Activated CD8-positive, alpha-beta memory T cell treated with anti-CD3 and anti-CD28 coated beads, Interleukin-2, amount 50 U/mL, for 24 hours (primary cell): ENCODE data around the gene TBC1D32.
"Not testable (repeated sequence)": the region's sequence is repeated elsewhere in the genome, so short reads cannot be mapped to it uniquely, and the experiment has no call there.

Source experiments
- DNase-seq: peaks from one replicate; pipeline ENCODE4 v3.0.0-alpha.2; 2020; ENCODE audit errors: extremely low read depth

The TBC1D32 gene

DNA sequence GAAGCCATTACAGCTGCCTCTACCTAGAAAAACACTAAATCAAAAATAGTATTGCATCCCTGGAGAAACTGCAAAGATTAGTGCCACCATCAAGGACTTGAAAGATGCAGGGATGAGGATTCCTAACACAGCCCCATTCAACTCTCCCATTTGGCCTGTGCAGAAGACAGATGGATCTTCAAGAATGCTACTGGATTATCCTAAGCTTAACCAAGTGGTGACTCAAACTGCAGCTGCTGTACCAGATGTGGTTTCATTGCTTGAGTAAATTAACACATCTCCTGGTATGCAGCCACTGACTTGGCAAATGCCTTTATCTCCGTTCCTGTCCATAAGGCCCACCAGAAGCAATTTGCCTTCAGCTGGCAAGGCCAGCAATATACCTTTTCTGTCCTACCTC is 117.4 kb downstream of the TBC1D32 start:
- DNase-seq: no peak

- DNase-seq: not testable (repeated sequence)
Measured at GRCh38 chr6:121213341-121213740, 120.9 kb downstream of the TBC1D32 start.

DNA sequence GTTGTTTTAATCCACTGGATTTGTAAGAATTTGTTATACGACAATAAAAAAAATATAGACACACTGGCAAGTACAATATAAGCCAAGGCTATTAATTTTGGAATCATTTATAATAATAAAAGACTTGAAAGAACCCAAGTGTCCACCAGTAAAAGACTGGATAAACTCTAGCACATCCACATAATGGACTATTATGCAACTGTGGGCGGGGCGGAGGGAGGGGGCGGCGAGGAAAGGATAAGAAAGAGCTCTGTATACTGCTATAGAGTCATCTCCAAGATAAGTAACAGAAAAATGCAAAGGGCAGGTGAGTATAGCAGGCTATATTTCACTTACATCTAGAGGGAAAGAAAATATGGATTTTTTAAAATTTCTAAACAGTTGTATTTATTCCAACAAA is 123.3 kb downstream of the TBC1D32 start:
- no peak for DNase-seq

GRCh38 chr6:121205569-121205968 is 128.7 kb downstream of the TBC1D32 start:
- DNase-seq: no peak

- no peak for DNase-seq
Measured at GRCh38 chr6:121201105-121201504, 133.2 kb downstream of the TBC1D32 start.

DNA sequence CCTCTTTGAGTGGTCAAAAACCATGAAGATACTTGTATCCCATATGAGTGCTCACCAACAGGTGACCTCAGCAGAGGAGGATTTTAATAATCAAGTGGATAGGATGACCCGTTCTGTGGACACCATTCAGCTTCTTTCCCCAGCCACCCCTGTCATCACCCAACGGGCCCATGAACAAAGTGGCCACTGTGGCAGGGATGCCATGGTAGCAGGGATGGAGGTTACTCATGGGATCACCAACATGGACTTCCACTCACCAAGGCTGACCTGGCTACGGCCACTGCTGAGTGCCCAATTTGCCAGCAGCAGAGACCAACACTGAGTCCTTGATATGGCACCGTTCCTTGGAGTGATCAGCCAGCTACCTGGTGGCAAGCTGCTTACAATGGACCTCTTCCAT is 138.2 kb downstream of the TBC1D32 start:
- DNase-seq: not testable (repeated sequence)

DNA sequence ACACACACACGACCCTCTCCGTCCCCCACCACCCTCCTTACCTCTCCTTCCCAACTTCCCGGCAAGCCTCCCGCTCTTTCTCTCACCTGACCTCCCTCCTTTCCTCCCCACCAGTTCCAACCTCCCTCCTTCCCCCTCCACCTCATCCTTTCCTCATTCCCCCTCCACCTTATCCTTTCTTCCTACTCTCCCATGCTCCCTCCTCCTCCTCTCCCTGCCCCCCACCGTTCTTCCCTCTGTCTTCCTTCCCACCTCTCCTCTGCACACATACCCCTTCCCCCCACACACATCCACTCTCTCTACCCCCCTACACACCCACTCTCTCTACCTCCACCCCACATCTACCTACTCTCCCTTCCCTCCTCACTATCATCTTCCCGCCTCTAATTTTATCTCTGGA is 144.2 kb downstream of the TBC1D32 start:
- DNase-seq: no peak

DNA sequence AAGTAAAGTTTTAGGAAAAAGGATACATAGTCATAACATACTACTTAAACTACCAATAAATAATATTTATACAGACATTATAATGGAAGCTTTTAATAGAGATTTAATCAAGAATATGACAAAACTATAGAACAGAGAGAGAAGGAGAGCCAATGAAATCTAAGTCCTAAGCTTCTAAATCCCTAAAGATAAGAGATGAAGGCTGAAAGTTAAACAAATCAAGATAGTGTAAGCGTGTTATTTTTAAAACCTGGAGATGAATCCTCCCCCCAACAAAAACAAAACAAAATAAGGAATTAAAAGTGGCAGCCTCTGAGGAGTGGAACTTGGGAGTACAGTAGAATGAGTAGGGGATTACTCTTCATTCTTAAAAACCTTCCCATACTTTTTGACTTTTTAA is 145.9 kb downstream of the TBC1D32 start:
- no peak for DNase-seq

DNA sequence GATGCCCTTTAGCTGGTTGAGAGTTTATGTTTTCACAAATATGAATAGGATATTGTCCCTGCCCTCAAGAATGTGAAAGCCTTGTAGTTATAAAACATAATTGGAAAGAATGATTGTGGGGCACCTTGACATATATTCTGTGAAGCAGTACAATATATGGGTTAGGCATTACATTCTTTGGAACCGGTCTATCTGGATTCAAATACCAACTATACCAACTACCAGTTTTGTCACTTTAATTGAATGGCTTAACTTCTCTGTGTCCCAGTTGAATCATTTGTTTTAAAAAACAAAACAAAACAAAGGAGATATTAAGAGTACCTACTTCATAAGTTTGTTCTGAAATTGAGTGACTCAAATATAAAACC is 146.5 kb downstream of the TBC1D32 start:
- no peak for DNase-seq

DNA sequence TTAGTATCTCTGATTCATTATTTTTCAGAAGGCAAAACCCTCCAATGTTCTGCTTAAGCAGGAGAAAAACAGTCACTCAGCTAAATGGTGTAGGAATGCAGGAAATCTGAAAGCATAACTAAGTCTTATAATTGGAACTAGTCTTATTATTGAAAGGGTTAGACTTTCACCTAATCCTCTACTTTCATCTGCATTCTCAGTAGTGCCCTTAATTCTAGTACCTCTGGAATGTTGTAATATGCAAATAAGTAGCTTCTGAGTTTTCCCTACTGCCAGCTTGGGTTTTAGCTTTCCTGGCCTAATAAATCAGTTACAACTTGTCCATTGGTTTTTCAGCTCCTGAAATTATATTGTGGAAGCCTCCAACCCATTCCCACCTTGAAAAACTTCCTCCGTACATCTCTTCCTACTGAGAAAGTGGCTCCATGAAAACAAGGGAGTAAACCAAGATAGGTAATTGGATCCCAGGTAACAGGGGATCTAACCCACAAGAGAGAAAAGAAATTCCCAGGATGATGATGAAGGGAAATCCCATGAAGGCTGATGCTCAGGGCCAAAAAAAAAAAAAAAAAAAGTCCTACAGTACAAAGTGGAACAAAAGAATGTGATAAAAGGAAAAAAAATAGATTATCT is 147.0 kb downstream of the TBC1D32 start:
- DNase-seq: no peak

DNA sequence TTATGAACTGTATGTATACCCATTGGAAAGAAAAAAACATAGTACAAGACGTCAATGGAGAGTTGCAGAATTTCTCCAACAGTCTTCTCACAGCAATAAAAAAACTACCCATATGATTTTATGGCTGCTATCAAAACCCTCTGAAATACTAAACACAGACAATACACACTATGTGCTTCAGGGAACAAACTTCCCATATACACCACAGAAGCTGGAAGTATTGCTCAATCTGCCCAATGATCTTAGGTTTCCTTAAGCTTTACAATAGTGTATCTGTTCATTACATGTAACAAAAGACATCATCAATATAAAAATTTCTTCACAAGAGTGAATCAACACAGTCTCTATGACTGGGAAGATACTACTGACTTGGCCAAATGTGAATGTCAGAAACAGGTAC is 150.5 kb downstream of the TBC1D32 start:
- no peak for DNase-seq

DNA sequence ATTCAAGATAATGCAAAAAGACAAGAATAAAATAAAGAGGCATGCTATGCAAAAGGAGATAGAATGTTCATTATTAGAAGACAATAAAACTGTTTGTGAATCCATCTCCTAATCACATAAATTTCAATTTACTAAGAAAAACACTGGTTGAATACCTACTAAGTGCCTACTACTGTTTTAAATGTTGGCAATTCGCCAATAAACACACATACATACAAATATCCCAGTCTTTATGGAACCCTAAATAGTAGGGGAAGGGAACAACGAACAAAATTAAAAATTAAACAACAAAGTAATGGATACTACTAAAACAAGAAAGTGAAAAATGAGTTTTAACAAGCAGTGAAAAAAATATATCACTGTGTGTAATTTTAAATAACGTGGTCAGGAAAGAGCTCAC is 158.5 kb downstream of the TBC1D32 start:
- DNase-seq: no peak

GRCh38 chr6:121172451-121172850 is 161.8 kb downstream of the TBC1D32 start:
- DNase-seq: not testable (repeated sequence)

DNA sequence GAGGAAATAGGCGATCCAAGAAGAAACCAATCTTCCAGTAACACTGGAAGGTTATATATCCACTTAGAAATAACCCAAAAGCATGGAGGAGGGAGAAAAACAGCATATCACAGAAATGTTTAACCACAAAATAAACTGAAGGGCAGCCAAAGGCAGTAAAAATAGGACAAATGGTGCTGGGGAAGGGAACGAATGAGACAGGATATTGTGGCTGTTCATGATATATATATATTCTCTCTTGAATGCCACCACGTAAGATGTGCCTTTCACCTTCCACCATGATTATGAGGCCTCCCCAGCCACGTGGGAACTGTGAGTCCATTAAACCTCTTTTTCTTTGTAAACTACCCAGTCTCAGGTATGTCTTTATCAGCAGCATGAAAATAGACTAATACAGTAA is 162.4 kb downstream of the TBC1D32 start:
- DNase-seq: no peak

DNA sequence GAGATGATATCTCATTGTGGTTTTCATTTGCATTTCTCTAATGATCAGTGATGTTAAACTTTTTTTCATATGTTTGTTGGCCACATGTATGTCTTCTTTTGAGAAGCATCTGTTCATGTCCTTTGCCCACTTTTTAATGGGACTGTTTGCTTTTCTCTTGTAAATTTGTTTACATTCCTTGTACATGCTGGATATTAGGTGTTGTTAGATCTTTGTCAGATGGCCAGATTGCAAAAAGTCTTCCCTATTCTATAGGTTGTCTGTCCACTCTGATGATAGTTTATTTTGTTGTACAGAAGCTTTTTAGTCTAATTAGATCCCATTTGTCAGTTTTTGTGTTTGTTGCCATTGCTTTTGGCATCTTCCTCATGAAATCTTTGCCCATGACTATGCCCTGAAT is 172.4 kb downstream of the TBC1D32 start:
- DNase-seq: no peak

GRCh38 chr6:121160276-121160675 is 174.0 kb downstream of the TBC1D32 start:
- no peak for DNase-seq

GRCh38 chr6:121158891-121159290 is 175.4 kb downstream of the TBC1D32 start:
- DNase-seq: no peak

- no peak for DNase-seq
Measured at GRCh38 chr6:121158438-121158837, 175.8 kb downstream of the TBC1D32 start.

DNA sequence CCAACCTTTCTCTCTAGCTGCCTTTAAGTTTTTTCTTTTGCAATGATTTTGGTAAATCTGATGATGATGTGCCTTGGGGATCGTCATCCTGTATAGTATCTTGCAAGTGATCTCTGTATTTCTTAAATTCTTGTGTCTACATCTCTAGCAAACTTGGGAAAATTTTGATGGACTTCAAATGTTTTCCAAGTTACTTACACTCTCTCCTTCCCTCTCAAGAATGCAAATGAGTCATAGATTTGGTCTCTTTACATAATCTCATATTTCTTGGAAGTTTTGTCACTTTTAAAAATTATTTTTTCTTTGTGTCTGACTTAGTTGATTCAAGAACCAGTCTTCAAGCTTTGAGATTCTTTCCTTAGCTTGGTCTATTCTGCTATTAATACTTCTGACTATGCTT is 176.4 kb downstream of the TBC1D32 start:
- DNase-seq: no peak

- DNase-seq: no peak
Measured at GRCh38 chr6:121143476-121143875, 190.8 kb downstream of the TBC1D32 start.

- DNase-seq: no peak
Measured at GRCh38 chr6:121142093-121142492, 192.2 kb downstream of the TBC1D32 start.

DNA sequence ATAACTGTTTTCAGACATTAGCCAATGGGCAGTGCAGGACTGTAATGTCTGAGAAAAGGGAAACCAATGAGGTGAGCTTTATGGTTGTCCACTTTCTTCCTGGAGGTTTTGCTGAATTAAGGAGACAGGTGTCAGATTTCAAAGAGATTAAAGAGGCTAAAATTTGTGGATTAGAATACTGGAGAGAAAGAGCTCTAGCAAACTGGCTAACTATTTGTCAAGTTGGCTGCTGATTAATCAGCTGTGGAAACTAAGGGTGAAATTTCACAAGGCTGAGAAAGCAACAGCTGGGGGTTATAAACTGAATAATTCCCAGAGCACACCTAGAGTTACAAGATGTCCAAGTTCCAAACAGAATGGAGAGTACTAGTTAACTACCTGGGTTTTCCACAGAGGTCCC is 198.9 kb downstream of the TBC1D32 start:
- DNase-seq: no peak

GRCh38 chr6:121134922-121135321 is 199.4 kb downstream of the TBC1D32 start:
- no peak for DNase-seq

- DNase-seq: no peak
Measured at GRCh38 chr6:121124600-121124999, 209.7 kb downstream of the TBC1D32 start.
